OCI-LY1 (cell line): ENCODE data around the gene RTBDN.

ENCODE experiments used
- H2AFZ ChIP-seq: fragments of 200-600 bp; sonication (generic), shearing (Covaris generic); 2 replicates; pipeline ENCODE4 v1.6.0; 2014; ENCODE audit warnings: antibody characterized with exemption, mild to moderate bottlenecking, low read length
- H3F3A ChIP-seq: fragments of 200-600 bp; sonication (generic), shearing (Covaris generic); 2 replicates; pipeline ENCODE4 v1.6.0; 2014; ENCODE audit warnings: mild to moderate bottlenecking, antibody characterized with exemption, low read length, moderate library complexity; ENCODE audit not compliant: insufficient read depth
- H3K27ac ChIP-seq: fragments of 200-600 bp; sonication (generic); 2 replicates; pipeline ENCODE4 v1.5.1; 2014; ENCODE audit warnings: low read length, mixed run types, mild to moderate bottlenecking, low read depth; ENCODE audit not compliant: poor library complexity, severe bottlenecking
- H3K27me3 ChIP-seq: fragments of 200-600 bp; sonication (generic); 2 replicates; pipeline ENCODE4 v1.6.0; 2014; ENCODE audit warnings: antibody characterized with exemption, mild to moderate bottlenecking, low read length, moderate library complexity; ENCODE audit not compliant: insufficient read depth
- H3K36me3 ChIP-seq: fragments of 200-600 bp; sonication (generic); 2 replicates; pipeline ENCODE4 v1.6.1; 2014; ENCODE audit warnings: mild to moderate bottlenecking, antibody characterized with exemption, low read length, moderate library complexity, mixed read lengths; ENCODE audit not compliant: insufficient read depth
- H3K4me1 ChIP-seq: fragments of 200-600 bp; sonication (generic); 2 replicates; pipeline ENCODE4 v1.5.1; 2014; ENCODE audit warnings: mild to moderate bottlenecking, low read length, moderate library complexity; ENCODE audit not compliant: insufficient read depth, severe bottlenecking
- H3K4me2 ChIP-seq: fragments of 200-600 bp; sonication (generic), shearing (Covaris generic); 2 replicates; pipeline ENCODE4 v1.6.1; 2014; ENCODE audit warnings: low read length
- H3K4me3 ChIP-seq: fragments of 200-600 bp; sonication (generic); 2 replicates; pipeline ENCODE4 v1.5.1; 2014; ENCODE audit warnings: low read length, low read depth, mild to moderate bottlenecking, mixed read lengths; ENCODE audit not compliant: poor library complexity, severe bottlenecking
- H3K79me2 ChIP-seq: fragments of 200-600 bp; shearing (Covaris generic); 2 replicates; pipeline ENCODE4 v1.6.1; 2016; ENCODE audit warnings: mixed run types, low read length, mixed read lengths; ENCODE audit not compliant: insufficient read depth
- H3K9ac ChIP-seq: fragments of 200-600 bp; sonication (generic), shearing (Covaris generic); 2 replicates; pipeline ENCODE4 v1.6.1; 2014; ENCODE audit warnings: mild to moderate bottlenecking, low read length, mixed read lengths
- H3K9me2 ChIP-seq: fragments of 200-600 bp; sonication (generic), shearing (Covaris generic); 2 replicates; pipeline ENCODE4 v1.6.1; 2014; ENCODE audit warnings: low read depth, mild to moderate bottlenecking, low read length, mixed read lengths
- H3K9me3 ChIP-seq: fragments of 200-600 bp; shearing (Covaris generic); 2 replicates; pipeline ENCODE4 v1.6.1; 2014; ENCODE audit warnings: low read length, mixed read lengths
- H4K20me1 ChIP-seq: fragments of 200-600 bp; sonication (generic), shearing (Covaris generic); 2 replicates; pipeline ENCODE4 v1.6.0; 2016; ENCODE audit warnings: mild to moderate bottlenecking, low read length; ENCODE audit not compliant: insufficient read depth
- CTCF ChIP-seq: fragments of 200-600 bp; sonication (generic), shearing (Covaris generic); IDR thresholded peaks from 2 replicates; pipeline ENCODE4 v1.5.1; 2017; ENCODE audit warnings: mild to moderate bottlenecking, antibody characterized with exemption, low read length, moderate library complexity, mixed read lengths
- EZH2 ChIP-seq: fragments of 200-600 bp; sonication (generic), shearing (Covaris generic); IDR thresholded peaks from 2 replicates; pipeline ENCODE4 v1.8.0; 2017; ENCODE audit warnings: borderline replicate concordance, mixed run types, mild to moderate bottlenecking, antibody characterized with exemption, low read length, moderate library complexity, mixed read lengths

The RTBDN gene

GRCh38 chr19:12859546-12859945 lies 25.2 kb upstream of the RTBDN start:
- Histone ChIP-seq H3K27me3 (no peaks in the 10 kb centered on the region), H3K4me1 (no peaks in the 10 kb centered on the region), H3K9ac (no peak overlapping the region), H3K4me3 (no peak overlapping the region), H3K27ac (no peak overlapping the region), H4K20me1 (no peaks in the 10 kb centered on the region), H2AFZ (no peak overlapping the region), H3K9me2 (no peaks in the 10 kb centered on the region), H3F3A (no peaks in the 10 kb centered on the region), H3K4me2 (no peak overlapping the region), H3K79me2 (no peaks in the 10 kb centered on the region), H3K36me3 (peaks cover 32% of the 10 kb centered on the region), H3K9me3 (no peaks in the 10 kb centered on the region)
- TF ChIP-seq EZH2 (no peak), CTCF (no peak)

GRCh38 chr19:12858041-12858928 lies 23.9 kb upstream of the RTBDN start:
- Histone ChIP-seq H3K36me3 (peaks cover 37% of the 10 kb centered on the region), H3K27me3 (no peaks in the 10 kb centered on the region), H3K4me1 (no peaks in the 10 kb centered on the region)

GRCh38 chr19:12856653-12857052 lies 22.3 kb upstream of the RTBDN start:
- Histone ChIP-seq H3K9me3 (no peaks in the 10 kb centered on the region), H3K4me1 (no peaks in the 10 kb centered on the region), H3K79me2 (no peaks in the 10 kb centered on the region), H3K9ac (no peak overlapping the region), H3K27me3 (no peaks in the 10 kb centered on the region), H3K9me2 (no peaks in the 10 kb centered on the region), H3F3A (no peaks in the 10 kb centered on the region), H3K4me2 (no peak overlapping the region), H4K20me1 (no peaks in the 10 kb centered on the region), H2AFZ (no peak overlapping the region), H3K27ac (no peak overlapping the region), H3K36me3 (peaks cover 45% of the 10 kb centered on the region), H3K4me3 (no peak overlapping the region)
- TF ChIP-seq EZH2 = no peak
- no peak for TF ChIP-seq CTCF

More at GRCh38 chr19:12858041-12858928, 23.9 kb upstream of the RTBDN start:
- Histone ChIP-seq H3K4me3 (no peak overlapping the region), H3K27ac (no peak overlapping the region), H3K4me2 (no peak overlapping the region), H3F3A (no peaks in the 10 kb centered on the region), H3K9ac (no peak overlapping the region), H3K9me2 (no peaks in the 10 kb centered on the region), H3K79me2 (no peaks in the 10 kb centered on the region), H2AFZ (no peak overlapping the region), H4K20me1 (no peaks in the 10 kb centered on the region), H3K9me3 (no peaks in the 10 kb centered on the region)
- TF ChIP-seq CTCF (no peak), EZH2 (no peak)
